H1 (cell line): ENCODE results near the gene CPT2. TPM values are rescaled to one million over a fixed set of nuclear protein-coding genes. Genes with fewer than 3 reads are reported as not detected.
A peak's percentile ranks its signal among the peaks of the same experiment; 100 is the strongest.

Experiments
- CTCF ChIA-PET: fragments of 300-600 bp; sonication (Branson Sonifier 250); formaldehyde crosslinking; loops from one replicate; lab custom pipeline; 2021; ENCODE audit not compliant: partially characterized antibody; lab: Charles Lee
- POLR2A ChIA-PET: fragments of 300-600 bp; sonication (Branson Sonifier 250); formaldehyde crosslinking; loops from one replicate; lab custom pipeline; 2021; ENCODE audit warnings: inconsistent platforms; ENCODE audit not compliant: partially characterized antibody; lab: Charles Lee
- DNase-seq, 2 experiments: peaks; one replicate each; pipeline versions ENCODE4 v3.0.0 to v3.0.0-alpha.2; 2010 to 2022; ENCODE audit warnings: low spot score in 2 of 2, low read depth in 1 of 2, mixed read lengths in 1 of 2
- FAIRE-seq: peaks from 2 replicates; lab custom pipeline; 2011; peaks lifted over from hg19 to GRCh38; lab: Jason Lieb, UNC
- H2AFZ ChIP-seq: 2 replicates; pipeline ENCODE4 v1.8.1; 2012; ENCODE audit warnings: low read length, inconsistent platforms
- H2AK5ac ChIP-seq: 2 replicates; pipeline ENCODE4 v1.6.1; 2013; ENCODE audit warnings: low read depth, low read length
- H2BK120ac ChIP-seq: replicated peaks from 2 replicates; pipeline ENCODE3; 2013; ENCODE audit warnings: low read depth, low read length, inconsistent platforms
- H2BK12ac ChIP-seq: 2 replicates; pipeline ENCODE4 v1.6.1; 2013; ENCODE audit warnings: low read depth, low read length
- H2BK15ac ChIP-seq: 2 replicates; pipeline ENCODE4 v1.6.1; 2013; ENCODE audit warnings: low read length
- H2BK20ac ChIP-seq: 2 replicates; pipeline ENCODE4 v1.6.1; 2013; ENCODE audit warnings: low read length
- H2BK5ac ChIP-seq: 2 replicates; pipeline ENCODE4 v1.6.1; 2013; ENCODE audit warnings: low read depth, low read length
- H3K14ac ChIP-seq: 2 replicates; pipeline ENCODE4 v1.6.1; 2013; ENCODE audit warnings: inconsistent platforms; ENCODE audit not compliant: insufficient read length
- H3K18ac ChIP-seq: 2 replicates; pipeline ENCODE4 v1.6.1; 2013; ENCODE audit warnings: low read length; ENCODE audit errors: extremely low read depth
- H3K23ac ChIP-seq: 2 replicates; pipeline ENCODE4 v1.6.1; 2013; ENCODE audit warnings: inconsistent platforms; ENCODE audit not compliant: insufficient read length
- H3K23me2 ChIP-seq: 2 replicates; pipeline ENCODE4 v1.6.1; 2013; ENCODE audit warnings: low read depth, low read length
- H3K27ac ChIP-seq: 2 replicates; pipeline ENCODE4 v1.6.1; 2011; ENCODE audit warnings: low read depth, low read length, inconsistent platforms
- H3K27me3 ChIP-seq, 4 experiments: replicated peaks in 1 of 4; 1 replicate in 1 of 4; 2 replicates in 3 of 4; pipeline versions ENCODE4 v1.6.1 to v1.8.1; 2011 to 2013; ENCODE audit warnings: low read length in 3 of 4, mild to moderate bottlenecking in 3 of 4, inconsistent platforms in 2 of 4, mixed read lengths in 2 of 4, moderate library complexity in 1 of 4; ENCODE audit not compliant: control insufficient read depth in 3 of 4, insufficient read depth in 3 of 4; ENCODE audit errors: extremely low read depth in 1 of 4
- H3K36me3 ChIP-seq, 4 experiments: 2 replicates each; pipeline versions ENCODE4 v1.6.1 to v1.8.1; 2011 to 2013; ENCODE audit warnings: mild to moderate bottlenecking in 4 of 4, low read length in 3 of 4, moderate library complexity in 2 of 4, control low read depth in 1 of 4, inconsistent platforms in 1 of 4; ENCODE audit not compliant: insufficient read depth in 4 of 4, control insufficient read depth in 2 of 4
- H3K4ac ChIP-seq: replicated peaks from 2 replicates; pipeline ENCODE3; 2013; ENCODE audit warnings: low read length, low read depth, mixed read lengths, inconsistent platforms; ENCODE audit not compliant: insufficient read length
- H3K4me1 ChIP-seq, 4 experiments: replicated peaks in 1 of 4; 1 replicate in 1 of 4; 2 replicates in 3 of 4; pipeline versions ENCODE4 v1.6.1 to v1.8.1; 2011 to 2013; ENCODE audit warnings: low read length in 3 of 4, inconsistent platforms in 2 of 4, mixed read lengths in 1 of 4; ENCODE audit not compliant: insufficient read depth in 4 of 4, control insufficient read depth in 3 of 4
- H3K4me2 ChIP-seq, 2 experiments: 2 replicates each; pipeline versions ENCODE4 v1.6.1 to v1.8.1; 2011 to 2013; ENCODE audit warnings: low read depth in 2 of 2, low read length in 2 of 2, control low read depth in 1 of 2, inconsistent platforms in 1 of 2, mild to moderate bottlenecking in 1 of 2; ENCODE audit not compliant: insufficient read depth in 1 of 2
- H3K4me3 ChIP-seq, 4 experiments: fragments of 200-600, 300-600 bp in 1 of 4; sonication (generic), shearing (Covaris generic), sonication (Bioruptor Twin) in 1 of 4; 2 replicates each; pipeline versions ENCODE4 v1.5.1 to v1.8.1; 2011 to 2016; ENCODE audit warnings: low read length in 4 of 4, low read depth in 3 of 4, control low read depth in 2 of 4, inconsistent platforms in 2 of 4, mild to moderate bottlenecking in 2 of 4, mixed read lengths in 1 of 4, moderate library complexity in 1 of 4; ENCODE audit not compliant: insufficient read depth in 2 of 4; ENCODE audit errors: extremely low read depth in 1 of 4
- H3K56ac ChIP-seq: replicated peaks from 2 replicates; pipeline ENCODE3; 2013; ENCODE audit warnings: low read depth, mild to moderate bottlenecking, mixed read lengths, low read length, inconsistent platforms; ENCODE audit not compliant: insufficient read length
- H3K79me1 ChIP-seq: 2 replicates; pipeline ENCODE4 v1.6.1; 2013; ENCODE audit warnings: low read depth, low read length, control low read depth
- H3K79me2 ChIP-seq, 2 experiments: 2 replicates each; pipeline versions ENCODE4 v1.6.1 to v1.8.1; 2012 to 2013; ENCODE audit warnings: low read length in 2 of 2, mild to moderate bottlenecking in 2 of 2, inconsistent platforms in 1 of 2; ENCODE audit not compliant: insufficient read depth in 2 of 2, control insufficient read depth in 1 of 2
- H3K9ac ChIP-seq, 4 experiments: replicated peaks in 1 of 4; 1 replicate in 1 of 4; 2 replicates in 3 of 4; pipeline versions ENCODE4 v1.6.1 to v1.8.1; 2011 to 2013; ENCODE audit warnings: low read depth in 3 of 4, low read length in 3 of 4, control low read depth in 2 of 4, mild to moderate bottlenecking in 2 of 4, moderate library complexity in 2 of 4, inconsistent platforms in 1 of 4; ENCODE audit errors: extremely low read depth in 1 of 4
- H3K9me3 ChIP-seq, 2 experiments: 2 replicates each; pipeline versions ENCODE4 v1.6.1 to v1.8.1; 2012 to 2013; ENCODE audit warnings: mild to moderate bottlenecking in 2 of 2, moderate library complexity in 2 of 2, control low read depth in 1 of 2, inconsistent platforms in 1 of 2, low read depth in 1 of 2, low read length in 1 of 2, mixed read lengths in 1 of 2; ENCODE audit not compliant: insufficient read depth in 2 of 2
- H4K20me1 ChIP-seq, 2 experiments: replicated peaks in 1 of 2; 2 replicates each; pipeline versions ENCODE3 to v1.8.1; 2011 to 2013; ENCODE audit warnings: inconsistent platforms in 2 of 2, low read length in 2 of 2, mild to moderate bottlenecking in 1 of 2; ENCODE audit not compliant: insufficient read depth in 2 of 2, control insufficient read depth in 1 of 2
- H4K5ac ChIP-seq: 2 replicates; pipeline ENCODE4 v1.6.1; 2013; ENCODE audit warnings: low read length, low read depth, mixed read lengths, inconsistent platforms; ENCODE audit not compliant: insufficient read length
- H4K8ac ChIP-seq: 2 replicates; pipeline ENCODE4 v1.8.0; 2013; ENCODE audit warnings: mild to moderate bottlenecking, moderate library complexity, low read length, inconsistent platforms; ENCODE audit not compliant: insufficient read depth; ENCODE audit errors: extremely low read depth
- H4K91ac ChIP-seq: replicated peaks from 2 replicates; pipeline ENCODE3; 2013; ENCODE audit warnings: low read length, mixed read lengths, inconsistent platforms; ENCODE audit not compliant: insufficient read length
- CBX5 ChIP-seq: fragments of 300-800, 300-1000 bp; sonication (generic); IDR thresholded peaks from 2 replicates; pipeline ENCODE4 v1.7.1; 2016; ENCODE audit warnings: antibody characterized with exemption, low read length, low read depth
- RAD21 ChIP-seq, 2 experiments: IDR thresholded peaks in 1 of 2; conservative IDR thresholded peaks in 1 of 2; 2 replicates each; pipeline ENCODE4 v1.6.1; 2011; ENCODE audit warnings: low read depth in 2 of 2, low read length in 2 of 2, improper control_type of control experiment in 1 of 2, inconsistent platforms in 1 of 2, mild to moderate bottlenecking in 1 of 2, moderate library complexity in 1 of 2
- SP1 ChIP-seq: IDR thresholded peaks from 2 replicates; pipeline ENCODE4 v1.6.1; 2011; ENCODE audit warnings: low read depth, low read length
- WGBS, 2 experiments: shearing (Covaris generic) in 1 of 2; methylation state at CpG; one replicate each; pipeline versions ENCODE4 v1.1.6 to v1.1.7; 2013 to 2015; ENCODE audit warnings: low lambda C conversion rate in 2 of 2, mixed read lengths in 2 of 2, inconsistent platforms in 1 of 2, low coverage in 1 of 2, missing lambda C conversion rate in 1 of 2; ENCODE audit not compliant: insufficient replicate concordance in 2 of 2, insufficient coverage in 1 of 2, insufficient read length in 1 of 2; ENCODE audit errors: extremely low coverage in 1 of 2, missing lambda C conversion rate in 1 of 2; 5-methylcytosine and 5-hydroxymethylcytosine counted together
- polyA plus RNA-seq, 7 experiments: library from polyadenylated mRNA; depleted of rRNA in 3 of 7; stranded (reverse) in 5 of 7; unstranded in 2 of 7; fragments of >200 nt in 5 of 7; fragments of 200-250 nt in 2 of 7; gene quantifications; 1 replicate in 5 of 7; 2 replicates in 1 of 7; 4 replicates in 1 of 7; pipeline versions ENCODE4 v1.2.1 to v1.2.3, GENCODE V29; 2011 to 2013; ENCODE audit warnings: missing spikeins in 2 of 7, mixed read lengths in 2 of 7
- total RNA-seq: library from RNA; stranded (reverse); fragmentation: NEBNext Ultra II Directional; extraction: Animal tissue kit (Norgen Biotek cat#: 25700); gene quantifications from 2 replicates; pipeline ENCODE4 v1.2.1, GENCODE V29; 2021

The CPT2 gene
- total and polyA plus RNA-seq, 2 of the 8 experiments (the other 6 are each of a cell fraction or from before 2014, with no cell fraction given): 23.9 to 25.5 TPM

DNA sequence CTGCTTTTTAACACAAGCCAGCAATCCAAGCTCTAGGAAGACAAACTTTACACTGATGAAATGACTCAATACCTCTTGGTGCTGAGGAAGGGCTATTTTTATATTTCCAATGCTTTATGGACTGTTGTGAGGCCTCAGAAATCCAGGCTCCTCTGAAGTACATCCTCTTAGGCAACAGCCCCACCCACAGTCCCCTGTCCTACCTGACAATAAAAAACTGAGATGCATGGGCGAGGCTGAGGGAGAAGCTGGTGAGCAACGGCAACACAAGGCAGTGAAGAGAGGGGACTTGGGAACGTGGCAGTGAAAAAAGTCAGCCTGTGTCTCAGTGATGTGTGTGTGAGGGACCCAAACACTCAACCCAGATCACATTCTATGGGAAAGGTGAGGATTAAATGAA, 10.1 kb upstream of the CPT2 start:
- 83% methylated on average over 3 of the region's 3 CpGs; no CpG with 5 or more reads in 1 of the 2 experiments for WGBS, 2 experiments
- TF ChIP-seq CBX5 (no peak), SP1 (no peak), RAD21 (IDR thresholded peaks at IDR 0.05 in 1 of 2, conservative IDR thresholded peaks at IDR 0.05 in 1 of 2; ENCODE audit: low read depth in 2 of 2, low read length in 2 of 2) (peak in 1 of 2 experiments; percentile 25; a peak in 1 of 4 replicates)
- TF ChIP-seq, all 59 proteins: peak for 1
- no peak overlapping the region for H2BK120ac ChIP-seq
- H3K27ac ChIP-seq: no peak overlapping the region
- no peak overlapping the region; the same call in 1 of the 2 replicates for H2BK12ac ChIP-seq
- no peak overlapping the region for H2BK20ac ChIP-seq
- H3K36me3 ChIP-seq: no peaks in the 10 kb centered on the region
- no peak overlapping the region for H3K14ac ChIP-seq
- H2BK15ac ChIP-seq: no peak overlapping the region
- DNase-seq (no peak), FAIRE-seq (no peak)
- no peak overlapping the region for H4K8ac ChIP-seq
- H3K4me1 ChIP-seq: no peaks in the 10 kb centered on the region; a peak in 1 of 7 replicates
- no peak overlapping the region for H2AK5ac ChIP-seq
- H3K56ac ChIP-seq: no peak overlapping the region
- POLR2A ChIA-PET: interaction anchor here (1.4 kb wide), 1 partner anchor 66 kb away, joined by 3 read pairs; no protein-coding TSS in a partner anchor
- no peak overlapping the region for H2BK5ac ChIP-seq
- H3K27me3 ChIP-seq: no peaks in the 10 kb centered on the region; a peak in 1 of 7 replicates
- H4K5ac ChIP-seq: no peak overlapping the region
- H3K18ac ChIP-seq: no peak overlapping the region
- H2AFZ ChIP-seq: no peak overlapping the region
- no peak overlapping the region for H3K4me2 ChIP-seq
- no peaks in the 10 kb centered on the region for H4K20me1 ChIP-seq
- H3K23me2 ChIP-seq: no peaks in the 10 kb centered on the region
- H3K9me3 ChIP-seq: no peaks in the 10 kb centered on the region
- H3K4ac ChIP-seq: no peak overlapping the region
- H3K9ac ChIP-seq: no peak overlapping the region
- no peak overlapping the region for H3K4me3 ChIP-seq
- H3K79me2 ChIP-seq: no peaks in the 10 kb centered on the region
- H4K91ac ChIP-seq: no peak overlapping the region
- no peak overlapping the region for H3K23ac ChIP-seq
- H3K79me1 ChIP-seq: no peaks in the 10 kb centered on the region
- CTCF ChIA-PET: interaction anchor here (0.6 to 4.3 kb wide), 30 partner anchors 10 to 1456 kb away, joined by 3 to 51 read pairs (median 4); partner anchors contain the start of genes CPT2, ECHDC2 and PODN
